H1 (cell line): ENCODE results near the gene TEAD1. TPM values are rescaled to one million over a fixed set of nuclear protein-coding genes. Genes with fewer than 3 reads are reported as not detected.

Experiments
- CTCF ChIA-PET: fragments of 300-600 bp; sonication (Branson Sonifier 250); formaldehyde crosslinking; loops from one replicate; lab custom pipeline; 2021; ENCODE audit not compliant: partially characterized antibody; lab: Charles Lee
- POLR2A ChIA-PET: fragments of 300-600 bp; sonication (Branson Sonifier 250); formaldehyde crosslinking; loops from one replicate; lab custom pipeline; 2021; ENCODE audit warnings: inconsistent platforms; ENCODE audit not compliant: partially characterized antibody; lab: Charles Lee
- DNase-seq, 2 experiments: peaks; one replicate each; pipeline versions ENCODE4 v3.0.0 to v3.0.0-alpha.2; 2010 to 2022; ENCODE audit warnings: low spot score in 2 of 2, low read depth in 1 of 2, mixed read lengths in 1 of 2
- FAIRE-seq: peaks from 2 replicates; lab custom pipeline; 2011; peaks lifted over from hg19 to GRCh38; lab: Jason Lieb, UNC
- H2AFZ ChIP-seq: 2 replicates; pipeline ENCODE4 v1.8.1; 2012; ENCODE audit warnings: low read length, inconsistent platforms
- H2AK5ac ChIP-seq: 2 replicates; pipeline ENCODE4 v1.6.1; 2013; ENCODE audit warnings: low read depth, low read length
- H2BK120ac ChIP-seq: replicated peaks from 2 replicates; pipeline ENCODE3; 2013; ENCODE audit warnings: low read depth, low read length, inconsistent platforms
- H2BK12ac ChIP-seq: 2 replicates; pipeline ENCODE4 v1.6.1; 2013; ENCODE audit warnings: low read depth, low read length
- H2BK15ac ChIP-seq: 2 replicates; pipeline ENCODE4 v1.6.1; 2013; ENCODE audit warnings: low read length
- H2BK20ac ChIP-seq: 2 replicates; pipeline ENCODE4 v1.6.1; 2013; ENCODE audit warnings: low read length
- H2BK5ac ChIP-seq: 2 replicates; pipeline ENCODE4 v1.6.1; 2013; ENCODE audit warnings: low read depth, low read length
- H3K14ac ChIP-seq: 2 replicates; pipeline ENCODE4 v1.6.1; 2013; ENCODE audit warnings: inconsistent platforms; ENCODE audit not compliant: insufficient read length
- H3K18ac ChIP-seq: 2 replicates; pipeline ENCODE4 v1.6.1; 2013; ENCODE audit warnings: low read length; ENCODE audit errors: extremely low read depth
- H3K23ac ChIP-seq: 2 replicates; pipeline ENCODE4 v1.6.1; 2013; ENCODE audit warnings: inconsistent platforms; ENCODE audit not compliant: insufficient read length
- H3K23me2 ChIP-seq: 2 replicates; pipeline ENCODE4 v1.6.1; 2013; ENCODE audit warnings: low read depth, low read length
- H3K27ac ChIP-seq: 2 replicates; pipeline ENCODE4 v1.6.1; 2011; ENCODE audit warnings: low read depth, low read length, inconsistent platforms
- H3K27me3 ChIP-seq, 4 experiments: replicated peaks in 1 of 4; 1 replicate in 1 of 4; 2 replicates in 3 of 4; pipeline versions ENCODE4 v1.6.1 to v1.8.1; 2011 to 2013; ENCODE audit warnings: low read length in 3 of 4, mild to moderate bottlenecking in 3 of 4, inconsistent platforms in 2 of 4, mixed read lengths in 2 of 4, moderate library complexity in 1 of 4; ENCODE audit not compliant: control insufficient read depth in 3 of 4, insufficient read depth in 3 of 4; ENCODE audit errors: extremely low read depth in 1 of 4
- H3K36me3 ChIP-seq, 4 experiments: 2 replicates each; pipeline versions ENCODE4 v1.6.1 to v1.8.1; 2011 to 2013; ENCODE audit warnings: mild to moderate bottlenecking in 4 of 4, low read length in 3 of 4, moderate library complexity in 2 of 4, control low read depth in 1 of 4, inconsistent platforms in 1 of 4; ENCODE audit not compliant: insufficient read depth in 4 of 4, control insufficient read depth in 2 of 4
- H3K4ac ChIP-seq: replicated peaks from 2 replicates; pipeline ENCODE3; 2013; ENCODE audit warnings: low read length, low read depth, mixed read lengths, inconsistent platforms; ENCODE audit not compliant: insufficient read length
- H3K4me1 ChIP-seq, 4 experiments: replicated peaks in 1 of 4; 1 replicate in 1 of 4; 2 replicates in 3 of 4; pipeline versions ENCODE4 v1.6.1 to v1.8.1; 2011 to 2013; ENCODE audit warnings: low read length in 3 of 4, inconsistent platforms in 2 of 4, mixed read lengths in 1 of 4; ENCODE audit not compliant: insufficient read depth in 4 of 4, control insufficient read depth in 3 of 4
- H3K4me2 ChIP-seq, 2 experiments: 2 replicates each; pipeline versions ENCODE4 v1.6.1 to v1.8.1; 2011 to 2013; ENCODE audit warnings: low read depth in 2 of 2, low read length in 2 of 2, control low read depth in 1 of 2, inconsistent platforms in 1 of 2, mild to moderate bottlenecking in 1 of 2; ENCODE audit not compliant: insufficient read depth in 1 of 2
- H3K4me3 ChIP-seq, 4 experiments: fragments of 200-600, 300-600 bp in 1 of 4; sonication (generic), shearing (Covaris generic), sonication (Bioruptor Twin) in 1 of 4; 2 replicates each; pipeline versions ENCODE4 v1.5.1 to v1.8.1; 2011 to 2016; ENCODE audit warnings: low read length in 4 of 4, low read depth in 3 of 4, control low read depth in 2 of 4, inconsistent platforms in 2 of 4, mild to moderate bottlenecking in 2 of 4, mixed read lengths in 1 of 4, moderate library complexity in 1 of 4; ENCODE audit not compliant: insufficient read depth in 2 of 4; ENCODE audit errors: extremely low read depth in 1 of 4
- H3K56ac ChIP-seq: replicated peaks from 2 replicates; pipeline ENCODE3; 2013; ENCODE audit warnings: low read depth, mild to moderate bottlenecking, mixed read lengths, low read length, inconsistent platforms; ENCODE audit not compliant: insufficient read length
- H3K79me1 ChIP-seq: 2 replicates; pipeline ENCODE4 v1.6.1; 2013; ENCODE audit warnings: low read depth, low read length, control low read depth
- H3K79me2 ChIP-seq, 2 experiments: 2 replicates each; pipeline versions ENCODE4 v1.6.1 to v1.8.1; 2012 to 2013; ENCODE audit warnings: low read length in 2 of 2, mild to moderate bottlenecking in 2 of 2, inconsistent platforms in 1 of 2; ENCODE audit not compliant: insufficient read depth in 2 of 2, control insufficient read depth in 1 of 2
- H3K9ac ChIP-seq, 4 experiments: replicated peaks in 1 of 4; 1 replicate in 1 of 4; 2 replicates in 3 of 4; pipeline versions ENCODE4 v1.6.1 to v1.8.1; 2011 to 2013; ENCODE audit warnings: low read depth in 3 of 4, low read length in 3 of 4, control low read depth in 2 of 4, mild to moderate bottlenecking in 2 of 4, moderate library complexity in 2 of 4, inconsistent platforms in 1 of 4; ENCODE audit errors: extremely low read depth in 1 of 4
- H3K9me3 ChIP-seq, 2 experiments: 2 replicates each; pipeline versions ENCODE4 v1.6.1 to v1.8.1; 2012 to 2013; ENCODE audit warnings: mild to moderate bottlenecking in 2 of 2, moderate library complexity in 2 of 2, control low read depth in 1 of 2, inconsistent platforms in 1 of 2, low read depth in 1 of 2, low read length in 1 of 2, mixed read lengths in 1 of 2; ENCODE audit not compliant: insufficient read depth in 2 of 2
- H4K20me1 ChIP-seq, 2 experiments: replicated peaks in 1 of 2; 2 replicates each; pipeline versions ENCODE3 to v1.8.1; 2011 to 2013; ENCODE audit warnings: inconsistent platforms in 2 of 2, low read length in 2 of 2, mild to moderate bottlenecking in 1 of 2; ENCODE audit not compliant: insufficient read depth in 2 of 2, control insufficient read depth in 1 of 2
- H4K5ac ChIP-seq: 2 replicates; pipeline ENCODE4 v1.6.1; 2013; ENCODE audit warnings: low read length, low read depth, mixed read lengths, inconsistent platforms; ENCODE audit not compliant: insufficient read length
- H4K8ac ChIP-seq: 2 replicates; pipeline ENCODE4 v1.8.0; 2013; ENCODE audit warnings: mild to moderate bottlenecking, moderate library complexity, low read length, inconsistent platforms; ENCODE audit not compliant: insufficient read depth; ENCODE audit errors: extremely low read depth
- H4K91ac ChIP-seq: replicated peaks from 2 replicates; pipeline ENCODE3; 2013; ENCODE audit warnings: low read length, mixed read lengths, inconsistent platforms; ENCODE audit not compliant: insufficient read length
- ATF3 ChIP-seq: IDR thresholded peaks from 2 replicates; pipeline ENCODE4 v1.6.1; 2011; ENCODE audit warnings: low read depth, mild to moderate bottlenecking, low read length; ENCODE audit not compliant: insufficient read depth
- BACH1 ChIP-seq: IDR thresholded peaks from 2 replicates; pipeline ENCODE4 v1.6.1; 2012; ENCODE audit warnings: low read length, improper control_type of control experiment
- BRCA1 ChIP-seq: IDR thresholded peaks from 2 replicates; pipeline ENCODE4 v1.6.1; 2012; ENCODE audit warnings: low read depth, low read length, improper control_type of control experiment
- CHD2 ChIP-seq: IDR thresholded peaks from 2 replicates; pipeline ENCODE4 v1.6.1; 2012; ENCODE audit warnings: low read length, improper control_type of control experiment
- EP300 ChIP-seq, 2 experiments: IDR thresholded peaks; 1 replicate in 1 of 2; 2 replicates in 1 of 2; pipeline ENCODE4 v1.6.1; 2011 to 2012; ENCODE audit warnings: low read depth in 2 of 2, low read length in 2 of 2, mild to moderate bottlenecking in 2 of 2, borderline replicate concordance in 1 of 2, inconsistent platforms in 1 of 2, moderate library complexity in 1 of 2
- EZH2 ChIP-seq: fragments of 200-600 bp; sonication (generic); IDR thresholded peaks from 2 replicates; pipeline ENCODE4 v1.7.1; 2012; ENCODE audit warnings: low read depth, mild to moderate bottlenecking, moderate library complexity, low read length, inconsistent platforms; ENCODE audit not compliant: severe bottlenecking
- JUN ChIP-seq: IDR thresholded peaks from 2 replicates; pipeline ENCODE4 v1.6.1; 2011; ENCODE audit warnings: low read depth, mild to moderate bottlenecking, improper control_type of control experiment, low read length
- KDM1A ChIP-seq: fragments of 200-600, 300-600 bp; sonication (generic); IDR thresholded peaks from 2 replicates; pipeline ENCODE4 v1.7.1; 2016; ENCODE audit warnings: mild to moderate bottlenecking, low read length, borderline replicate concordance
- KDM5A ChIP-seq: fragments of 200-600 bp; IDR thresholded peaks from 2 replicates; pipeline ENCODE4 v1.7.1; 2012; ENCODE audit warnings: mild to moderate bottlenecking, low read length, inconsistent platforms, mixed read lengths
- RAD21 ChIP-seq, 2 experiments: IDR thresholded peaks in 1 of 2; conservative IDR thresholded peaks in 1 of 2; 2 replicates each; pipeline ENCODE4 v1.6.1; 2011; ENCODE audit warnings: low read depth in 2 of 2, low read length in 2 of 2, improper control_type of control experiment in 1 of 2, inconsistent platforms in 1 of 2, mild to moderate bottlenecking in 1 of 2, moderate library complexity in 1 of 2
- SIRT6 ChIP-seq: IDR thresholded peaks from one replicate; pipeline ENCODE4 v1.7.1; 2012; ENCODE audit warnings: low read length, inconsistent platforms
- SP2 ChIP-seq: IDR thresholded peaks from 2 replicates; pipeline ENCODE4 v1.6.1; 2012; ENCODE audit warnings: mild to moderate bottlenecking, low read length, inconsistent platforms
- SRF ChIP-seq: IDR thresholded peaks from 2 replicates; pipeline ENCODE4 v1.6.1; 2011; ENCODE audit warnings: mild to moderate bottlenecking, low read depth, low read length, moderate library complexity
- TAF7 ChIP-seq: optimal IDR thresholded peaks from 2 replicates; pipeline ENCODE3; 2011; ENCODE audit warnings: low read depth, mild to moderate bottlenecking, inconsistent platforms, low read length, moderate library complexity, borderline replicate concordance
- WGBS, 2 experiments: shearing (Covaris generic) in 1 of 2; methylation state at CpG; one replicate each; pipeline versions ENCODE4 v1.1.6 to v1.1.7; 2013 to 2015; ENCODE audit warnings: low lambda C conversion rate in 2 of 2, mixed read lengths in 2 of 2, inconsistent platforms in 1 of 2, low coverage in 1 of 2, missing lambda C conversion rate in 1 of 2; ENCODE audit not compliant: insufficient replicate concordance in 2 of 2, insufficient coverage in 1 of 2, insufficient read length in 1 of 2; ENCODE audit errors: extremely low coverage in 1 of 2, missing lambda C conversion rate in 1 of 2; 5-methylcytosine and 5-hydroxymethylcytosine counted together
- polyA plus RNA-seq, 7 experiments: library from polyadenylated mRNA; depleted of rRNA in 3 of 7; stranded (reverse) in 5 of 7; unstranded in 2 of 7; fragments of >200 nt in 5 of 7; fragments of 200-250 nt in 2 of 7; gene quantifications; 1 replicate in 5 of 7; 2 replicates in 1 of 7; 4 replicates in 1 of 7; pipeline versions ENCODE4 v1.2.1 to v1.2.3, GENCODE V29; 2011 to 2013; ENCODE audit warnings: missing spikeins in 2 of 7, mixed read lengths in 2 of 7
- total RNA-seq: library from RNA; stranded (reverse); fragmentation: NEBNext Ultra II Directional; extraction: Animal tissue kit (Norgen Biotek cat#: 25700); gene quantifications from 2 replicates; pipeline ENCODE4 v1.2.1, GENCODE V29; 2021

TEAD1 gene
- total and polyA plus RNA-seq, 2 of the 8 experiments (the other 6 are each of a cell fraction or from before 2014, with no cell fraction given), result 15.6 to 67.4 TPM

GRCh38 chr11:12876340-12876739 is 202.1 kb downstream of the TEAD1 start:
- ChIA-PET CTCF (interaction anchor here (1.2 to 10.8 kb wide), 3 partner anchors 9 to 38 kb away, joined by 3 to 88 read pairs (median 3); no protein-coding TSS in a partner anchor), POLR2A (interaction anchor here (2.5 kb wide), 1 partner anchor 12 kb away, joined by 10 read pairs; no protein-coding TSS in a partner anchor)
- peaks cover 3% of the 10 kb centered on the region for H3K79me1 ChIP-seq
- no peaks in the 10 kb centered on the region for H3K23me2 ChIP-seq
- 95% methylated on average over 5 of the region's 5 CpGs; no CpG with 5 or more reads in 1 of the 2 experiments for WGBS, 2 experiments
- no peak overlapping the region for H2AFZ ChIP-seq
- no peak overlapping the region for H3K4me3 ChIP-seq
- H2BK120ac ChIP-seq, result no peak overlapping the region
- H3K4me1 ChIP-seq, result peaks cover 0 to 15% (median 4%) of the 10 kb centered on the region in 4 experiments; a peak in 6 of 7 replicates
- H3K27ac ChIP-seq, result no peak overlapping the region
- FAIRE-seq, result no peak
- no peak for DNase-seq
- H3K27me3 ChIP-seq, result no peaks in the 10 kb centered on the region
- H3K9ac ChIP-seq, result no peak overlapping the region
- no peaks in the 10 kb centered on the region for H4K20me1 ChIP-seq
- H4K8ac ChIP-seq, result no peak overlapping the region
- H4K5ac ChIP-seq, result no peak overlapping the region
- no peaks in the 10 kb centered on the region for H3K79me2 ChIP-seq
- no peak overlapping the region for H3K4ac ChIP-seq
- no peak overlapping the region for H3K56ac ChIP-seq
- no peak overlapping the region for H3K18ac ChIP-seq
- H2BK15ac ChIP-seq, result no peak overlapping the region
- H2BK20ac ChIP-seq, result no peak overlapping the region
- H2AK5ac ChIP-seq, result no peak overlapping the region
- no peak overlapping the region for H2BK5ac ChIP-seq
- no peak overlapping the region for H3K14ac ChIP-seq
- no peak overlapping the region for H4K91ac ChIP-seq
- H3K23ac ChIP-seq, result no peak overlapping the region
- H3K9me3 ChIP-seq, result no peaks in the 10 kb centered on the region
- H2BK12ac ChIP-seq, result no peak overlapping the region
- peaks cover 0 to 4% (median 0%) of the 10 kb centered on the region in 4 experiments; a peak in 1 of 8 replicates for H3K36me3 ChIP-seq
- no peak overlapping the region for H3K4me2 ChIP-seq
- TF ChIP-seq ATF3 (no peak), RAD21 (IDR thresholded peaks at IDR 0.05 in 1 of 2, conservative IDR thresholded peaks at IDR 0.05 in 1 of 2; ENCODE audit: low read depth in 2 of 2, low read length in 2 of 2) (no peak), SP2 (no peak), KDM5A (no peak), CHD2 (no peak), KDM1A (no peak), EZH2 (no peak), SIRT6 (no peak), TAF7 (no peak), SRF (no peak), BRCA1 (no peak), JUN (no peak), EP300 (IDR thresholded peaks at IDR 0.05; ENCODE audit: borderline replicate concordance in 1 of 2, low read depth in 2 of 2, low read length in 2 of 2) (no peak), BACH1 (no peak)
